Measurements from ENCODE around the gene ADNP2.
"Not testable (repeated sequence)": the region's sequence is repeated elsewhere in the genome, so short reads cannot be mapped to it uniquely, and the experiment has no call there.

Gene ADNP2

DNA sequence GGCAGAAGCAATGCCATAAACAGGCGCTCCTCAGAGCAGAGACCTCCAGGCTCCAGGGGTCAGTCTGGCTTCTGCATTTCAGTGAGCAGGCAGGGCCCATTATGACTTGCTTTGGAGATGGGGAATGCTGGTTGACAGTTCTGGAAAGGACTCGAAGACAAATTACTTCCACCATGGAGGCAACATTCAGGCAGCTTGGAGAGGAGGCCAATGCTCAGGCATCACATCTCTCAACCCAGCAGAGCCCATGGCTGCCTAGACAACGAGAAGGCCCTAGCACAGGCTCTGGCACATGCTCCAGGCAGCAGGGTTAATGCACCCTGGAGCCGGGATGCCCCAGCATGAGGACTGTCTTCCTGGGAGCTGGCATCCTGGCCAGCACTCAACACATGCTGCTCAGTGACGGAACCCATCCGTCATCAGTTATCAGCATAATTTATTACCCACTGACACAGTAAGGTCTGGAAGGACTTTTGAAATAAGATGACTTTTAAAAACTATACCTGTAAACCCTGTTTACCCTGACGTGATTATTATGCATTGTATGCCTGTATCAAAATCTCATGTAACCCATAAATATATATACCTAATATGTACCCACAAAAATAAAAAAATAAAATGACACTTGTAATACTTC, 52.8 kb downstream of the ADNP2 start:
- no peak overlapping the region for H3K4me3 ChIP-seq (ENCODE audit: low read depth, low read length)
- TF ChIP-seq, protein P1, sequence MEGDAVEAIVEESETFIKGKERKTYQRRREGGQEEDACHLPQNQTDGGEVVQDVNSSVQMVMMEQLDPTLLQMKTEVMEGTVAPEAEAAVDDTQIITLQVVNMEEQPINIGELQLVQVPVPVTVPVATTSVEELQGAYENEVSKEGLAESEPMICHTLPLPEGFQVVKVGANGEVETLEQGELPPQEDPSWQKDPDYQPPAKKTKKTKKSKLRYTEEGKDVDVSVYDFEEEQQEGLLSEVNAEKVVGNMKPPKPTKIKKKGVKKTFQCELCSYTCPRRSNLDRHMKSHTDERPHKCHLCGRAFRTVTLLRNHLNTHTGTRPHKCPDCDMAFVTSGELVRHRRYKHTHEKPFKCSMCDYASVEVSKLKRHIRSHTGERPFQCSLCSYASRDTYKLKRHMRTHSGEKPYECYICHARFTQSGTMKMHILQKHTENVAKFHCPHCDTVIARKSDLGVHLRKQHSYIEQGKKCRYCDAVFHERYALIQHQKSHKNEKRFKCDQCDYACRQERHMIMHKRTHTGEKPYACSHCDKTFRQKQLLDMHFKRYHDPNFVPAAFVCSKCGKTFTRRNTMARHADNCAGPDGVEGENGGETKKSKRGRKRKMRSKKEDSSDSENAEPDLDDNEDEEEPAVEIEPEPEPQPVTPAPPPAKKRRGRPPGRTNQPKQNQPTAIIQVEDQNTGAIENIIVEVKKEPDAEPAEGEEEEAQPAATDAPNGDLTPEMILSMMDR (IDR thresholded peaks at IDR 0.05; ENCODE audit: borderline replicate concordance, insufficient read depth, low read depth, low read length) = no peak

DNA sequence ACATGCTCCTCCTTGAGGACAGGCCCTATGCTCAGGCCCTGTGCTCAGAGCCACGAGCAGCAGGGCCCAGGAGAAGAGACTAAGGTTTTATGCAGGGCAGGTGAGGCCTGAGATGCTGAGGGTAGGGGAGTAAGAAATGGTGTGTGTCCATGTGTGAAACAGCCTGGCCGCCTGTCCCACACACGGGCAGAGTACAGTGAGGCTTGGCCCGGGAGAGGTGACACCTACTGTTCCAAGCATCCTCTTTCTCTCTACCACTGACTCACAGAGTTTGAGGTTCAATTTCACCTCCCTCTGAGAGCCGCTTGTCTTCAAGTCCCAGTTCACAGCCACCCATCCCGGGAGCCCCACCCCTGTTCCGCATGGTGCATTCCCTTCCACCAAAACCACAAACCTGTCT, 54.1 kb downstream of the ADNP2 start:
- no peak overlapping the region for H3K4me3 ChIP-seq (ENCODE audit: low read depth, low read length)
- TF ChIP-seq, protein P1 (IDR thresholded peaks at IDR 0.05; ENCODE audit: borderline replicate concordance, insufficient read depth, low read depth, low read length) = no peak

DNA sequence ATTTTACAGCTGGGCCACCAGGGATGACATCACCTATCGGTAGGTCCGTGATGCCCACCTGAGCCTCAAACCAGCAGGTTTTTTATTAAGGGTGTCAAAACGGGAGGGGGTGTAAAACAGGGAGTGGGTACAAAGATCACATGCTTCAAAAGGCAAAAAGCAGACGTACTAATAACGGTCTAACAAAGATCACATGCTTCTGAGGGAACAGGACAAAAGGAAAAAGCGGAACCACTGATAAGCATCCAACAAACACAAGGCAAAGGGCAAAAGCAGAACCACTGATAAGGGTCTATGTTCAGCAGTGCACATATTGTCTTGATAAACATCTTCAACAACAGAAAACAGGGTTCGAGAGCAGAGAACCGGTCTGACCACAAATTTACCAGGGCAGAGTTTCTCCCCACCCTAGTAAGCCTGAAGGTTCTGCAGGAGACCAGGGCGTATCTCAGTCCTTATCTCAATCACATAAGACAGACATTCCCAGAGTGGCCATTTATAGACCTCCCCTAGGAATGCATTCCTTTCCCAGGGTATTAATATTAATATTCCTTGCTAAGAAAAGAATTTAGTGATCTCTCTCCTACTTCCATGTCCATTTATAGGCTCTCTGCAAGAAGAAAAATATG, 55.8 kb downstream of the ADNP2 start:
- not testable (repeated sequence) for H3K4me3 ChIP-seq (ENCODE audit: low read depth, low read length)

DNA sequence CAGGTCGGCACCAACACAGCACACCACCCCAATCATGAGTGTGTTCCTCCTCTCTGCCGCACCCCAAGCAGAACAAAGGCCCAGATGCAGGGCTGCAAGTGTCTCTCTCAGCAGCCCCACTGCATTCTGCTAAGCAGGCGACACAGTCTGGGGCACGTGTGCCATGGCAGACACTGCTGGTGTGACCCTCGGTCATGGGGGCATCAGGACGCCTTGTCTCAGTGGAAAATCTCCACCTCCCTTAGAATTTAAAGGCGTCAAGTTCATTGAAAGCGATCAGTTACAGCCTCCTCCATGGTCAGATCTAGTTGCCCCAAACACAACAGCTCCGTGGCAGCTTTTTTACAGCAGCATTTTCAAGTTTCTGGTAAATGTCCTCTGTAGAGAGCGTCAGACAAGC, 57.2 kb downstream of the ADNP2 start:
- H3K4me3 ChIP-seq (ENCODE audit: low read depth, low read length) = no peak overlapping the region
- TF ChIP-seq, protein P1 (IDR thresholded peaks at IDR 0.05; ENCODE audit: borderline replicate concordance, insufficient read depth, low read depth, low read length) = no peak

DNA sequence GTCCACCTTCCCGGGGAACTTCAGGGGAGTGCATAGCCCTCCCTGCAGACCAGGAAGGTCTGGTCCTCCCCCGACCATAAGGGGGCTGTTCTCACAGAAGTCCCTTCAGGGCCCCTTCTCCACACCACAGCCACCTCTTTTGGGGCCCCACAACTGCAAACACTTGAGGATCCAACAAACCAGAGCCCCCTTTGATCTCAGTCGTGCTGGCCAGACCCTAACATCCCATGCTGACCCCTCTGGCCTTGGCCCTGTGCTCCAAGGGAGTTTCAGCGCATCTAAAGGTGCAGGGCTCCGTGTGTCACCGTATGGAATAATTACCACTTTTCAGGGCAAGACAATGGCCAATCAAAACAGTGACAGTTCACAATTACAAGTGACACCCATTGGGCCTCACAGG, 57.7 kb downstream of the ADNP2 start:
- no peak overlapping the region for H3K4me3 ChIP-seq (ENCODE audit: low read depth, low read length)
- TF ChIP-seq, protein P1 (IDR thresholded peaks at IDR 0.05; ENCODE audit: borderline replicate concordance, insufficient read depth, low read depth, low read length) = no peak

DNA sequence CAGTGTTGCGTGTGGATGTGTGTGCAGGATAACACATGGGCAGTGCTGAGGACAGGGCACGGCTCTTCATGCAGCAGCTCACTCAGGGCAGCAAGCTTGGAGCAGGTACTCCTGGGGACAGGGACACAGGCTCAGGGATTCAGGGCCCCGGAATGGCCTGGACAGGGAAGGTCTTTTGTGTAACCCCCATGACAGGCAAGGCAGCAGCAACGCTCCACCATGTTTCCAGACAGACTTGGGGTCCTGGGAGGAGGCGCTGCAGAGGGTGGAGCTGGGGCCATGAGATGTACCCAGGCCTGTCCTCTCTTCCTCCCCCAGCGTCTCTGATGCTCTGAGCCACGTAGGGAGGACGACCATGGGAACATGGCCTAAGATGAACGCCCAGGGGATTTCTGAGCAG, 58.3 kb downstream of the ADNP2 start:
- no peak overlapping the region for H3K4me3 ChIP-seq (ENCODE audit: low read depth, low read length)
- TF ChIP-seq, protein P1 (IDR thresholded peaks at IDR 0.05; ENCODE audit: borderline replicate concordance, insufficient read depth, low read depth, low read length) = no peak

DNA sequence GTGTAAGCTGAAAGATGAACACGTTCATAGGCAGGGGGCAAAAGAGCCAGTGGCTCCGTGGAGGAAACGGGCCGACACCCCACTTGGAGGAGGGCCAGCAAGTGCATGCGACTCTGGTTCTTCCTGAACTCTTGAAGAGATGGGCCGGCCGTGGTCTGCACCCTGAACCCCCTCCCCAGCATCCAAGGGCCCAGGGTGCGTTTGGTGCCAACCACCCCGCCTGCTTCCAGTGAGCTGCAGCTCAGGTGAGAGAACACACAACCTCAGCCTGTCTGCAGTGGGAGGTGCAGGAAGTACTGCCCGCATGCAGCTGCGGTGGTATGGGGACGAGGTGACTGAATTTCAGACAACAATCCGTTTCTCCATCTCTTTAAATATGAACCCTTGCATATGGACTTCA, 58.9 kb downstream of the ADNP2 start:
- TF ChIP-seq, protein P1 (IDR thresholded peaks at IDR 0.05; ENCODE audit: borderline replicate concordance, insufficient read depth, low read depth, low read length) = no peak
- no peak overlapping the region for H3K4me3 ChIP-seq (ENCODE audit: low read depth, low read length)
